HCT116 (cell line): ENCODE data around the gene TEP1. TPM values are rescaled to one million over a fixed set of nuclear protein-coding genes. Genes with fewer than 3 reads are reported as not detected.

Experiments used
- ATAC-seq: fragments of 200-7000 bp; cut with Tn5 transposase; 2 replicates; pipeline ENCODE4 v1.9.1; 2020; ENCODE audit warnings: mild to moderate bottlenecking, moderate library complexity
- BruUV-seq: library from RNA; stranded (reverse); fragments of 400-500 nt; replicated peaks from 2 replicates; lab custom pipeline; 2021; lab: Mats Ljungman, UMichigan
- CTCF ChIA-PET: fragments of 300-600 bp; sonication (Branson Sonifier 250); formaldehyde crosslinking; loops from one replicate; lab custom pipeline; 2021; ENCODE audit warnings: antibody characterized with exemption; lab: Charles Lee
- POLR2A ChIA-PET: fragments of 300-600, 350-600 bp; sonication (Branson Sonifier 250); formaldehyde crosslinking; loops from one replicate; lab custom pipeline; 2021; ENCODE audit warnings: antibody characterized with exemption; lab: Charles Lee
- RAD21 ChIA-PET, 2 experiments: fragments of 300-600 bp; sonication (Branson Sonifier 250); formaldehyde crosslinking; loops; one replicate each; lab custom pipeline; 2023; ENCODE audit warnings: low total read pairs in 2 of 2; ENCODE audit not compliant: uncharacterized antibody in 2 of 2, unreplicated experiment in 2 of 2, low non-redundant PET in 1 of 2; lab: Charles Lee
- DNase-seq: peaks from one replicate; pipeline ENCODE4 v3.0.0-alpha.2; 2010; ENCODE audit warnings: low read depth, low spot score
- H2AFZ ChIP-seq: fragments of 200-600 bp; shearing (Covaris generic), sonication (generic); 2 replicates; pipeline ENCODE4 v1.6.1; 2017; ENCODE audit warnings: low read depth, mixed run types, mixed read lengths, antibody characterized with exemption, low read length; ENCODE audit not compliant: poor library complexity, severe bottlenecking
- H3K27ac ChIP-seq: 2 replicates; pipeline ENCODE4 v1.5.1; 2012; ENCODE audit warnings: low read depth, low read length
- H3K27me3 ChIP-seq: fragments of 200-600 bp; sonication (generic); 2 replicates; pipeline ENCODE4 v1.6.1; 2016; ENCODE audit warnings: mixed run types, low read length, mixed read lengths; ENCODE audit not compliant: insufficient read depth
- H3K36me3 ChIP-seq, 2 experiments: fragments of 200-500 bp in 1 of 2; fragments of 200-600 bp in 1 of 2; sonication (Bioruptor generic) in 1 of 2; sonication (generic) in 1 of 2; 2 replicates each; pipeline versions ENCODE4 v1.5.1 to v1.6.1; 2014 to 2016; ENCODE audit warnings: low read length in 2 of 2, inconsistent platforms in 1 of 2, mixed read lengths in 1 of 2, mixed run types in 1 of 2; ENCODE audit not compliant: insufficient read depth in 2 of 2, control insufficient read depth in 1 of 2
- H3K4me1 ChIP-seq, 2 experiments: fragments of 200-600 bp in 1 of 2; sonication (generic) in 1 of 2; 2 replicates each; pipeline versions ENCODE4 v1.5.1 to v1.6.1; 2012 to 2017; ENCODE audit warnings: low read length in 2 of 2, inconsistent platforms in 1 of 2, mild to moderate bottlenecking in 1 of 2, mixed read lengths in 1 of 2, mixed run types in 1 of 2, moderate library complexity in 1 of 2; ENCODE audit not compliant: insufficient read depth in 2 of 2, control insufficient read depth in 1 of 2
- H3K4me2 ChIP-seq: fragments of 200-600 bp; sonication (generic); 2 replicates; pipeline ENCODE4 v1.6.1; 2017; ENCODE audit warnings: mixed run types, low read length, mixed read lengths
- H3K4me3 ChIP-seq, 2 experiments: fragments of 200-600 bp in 1 of 2; sonication (generic) in 1 of 2; replicated peaks in 1 of 2; 2 replicates each; pipeline ENCODE4 v1.5.1; 2011 to 2016; ENCODE audit warnings: low read length in 2 of 2, control low read depth in 1 of 2, low read depth in 1 of 2, mild to moderate bottlenecking in 1 of 2, mixed read lengths in 1 of 2, mixed run types in 1 of 2
- H3K79me2 ChIP-seq: fragments of 200-600 bp; sonication (generic); 2 replicates; pipeline ENCODE4 v1.6.1; 2017; ENCODE audit warnings: mild to moderate bottlenecking, mixed run types, low read length, moderate library complexity, mixed read lengths; ENCODE audit not compliant: insufficient read depth
- H3K9ac ChIP-seq: fragments of 200-600 bp; sonication (generic); 2 replicates; pipeline ENCODE4 v1.6.1; 2016; ENCODE audit warnings: low read length, mixed read lengths
- H3K9me2 ChIP-seq: fragments of 200-600 bp; sonication (generic), shearing (Covaris generic); 2 replicates; pipeline ENCODE4 v1.6.1; 2017; ENCODE audit warnings: mixed run types, mild to moderate bottlenecking, moderate library complexity; ENCODE audit not compliant: insufficient read depth
- H3K9me3 ChIP-seq, 2 experiments: fragments of 200-500 bp in 1 of 2; fragments of 200-600 bp in 1 of 2; sonication (Bioruptor generic) in 1 of 2; sonication (generic) in 1 of 2; 2 replicates each; pipeline ENCODE4 v1.6.1; 2014 to 2017; ENCODE audit warnings: low read length in 2 of 2, mixed read lengths in 2 of 2, inconsistent platforms in 1 of 2, low read depth in 1 of 2, mild to moderate bottlenecking in 1 of 2, mixed run types in 1 of 2, moderate library complexity in 1 of 2; ENCODE audit not compliant: control insufficient read depth in 1 of 2, insufficient read depth in 1 of 2
- H4K20me1 ChIP-seq: fragments of 200-600 bp; sonication (generic), shearing (Covaris generic); 2 replicates; pipeline ENCODE4 v1.6.1; 2017; ENCODE audit warnings: mixed run types, mild to moderate bottlenecking, moderate library complexity; ENCODE audit not compliant: insufficient read depth
- CTCF ChIP-seq, 3 experiments: fragments of 200-600 bp in 1 of 3; sonication (generic) in 1 of 3; IDR thresholded peaks in 2 of 3; conservative IDR thresholded peaks in 1 of 3; 2 replicates each; pipeline ENCODE4 v1.5.1; 2012 to 2017; ENCODE audit warnings: low read depth in 2 of 3, low read length in 2 of 3, antibody characterized with exemption in 1 of 3, borderline replicate concordance in 1 of 3, control low read depth in 1 of 3, mild to moderate bottlenecking in 1 of 3, mixed read lengths in 1 of 3, mixed run types in 1 of 3, moderate library complexity in 1 of 3; ENCODE audit not compliant: insufficient read depth in 1 of 3
- intact Hi-C: fragments of 100-400 bp; cut with micrococcal nuclease; formaldehyde crosslinking; loops from 2 replicates; pipeline ENCODE4 v1.10.0; 2022
- total RNA-seq: library from RNA; stranded (reverse); gene quantifications from one replicate; pipeline ENCODE4 v1.2.1, GENCODE V29; 2021; ENCODE audit not compliant: unreplicated experiment

The TEP1 gene
- total RNA-seq, 1 experiment from 2014 or later = 22.4 TPM

GRCh38 chr14:20317720-20318119 is 95.6 kb downstream of the TEP1 start:
- Histone ChIP-seq H3K4me3 (no peak overlapping the region), H3K9ac (no peak overlapping the region), H2AFZ (no peak overlapping the region), H3K79me2 (peaks cover 94% of the 10 kb centered on the region), H4K20me1 (peaks cover 18% of the 10 kb centered on the region), H3K4me2 (no peak overlapping the region), H3K4me1 (no peaks in the 10 kb centered on the region), H3K27me3 (no peaks in the 10 kb centered on the region), H3K9me2 (no peaks in the 10 kb centered on the region), H3K27ac (no peak overlapping the region), H3K9me3 (no peaks in the 10 kb centered on the region), H3K36me3 (peaks cover 63 to 72% of the 10 kb centered on the region in 2 experiments)
- ChIA-PET CTCF (interaction anchor here (1.1 to 1.2 kb wide), 2 partner anchors 11 to 25 kb away, joined by 3 read pairs; no protein-coding TSS in a partner anchor), POLR2A (no interaction called here), RAD21 (no interaction called here)
- ATAC-seq (0 out of 2 replicates have a peak, but pooled peaks have one; percentile 30), DNase-seq (no peak)
- intact Hi-C loops = no loop called here
- no TSS peak for BruUV-seq
- no peak for TF ChIP-seq CTCF (IDR thresholded peaks at IDR 0.05 in 2 of 3, conservative IDR thresholded peaks at IDR 0.05 in 1 of 3; ENCODE audit: borderline replicate concordance in 1 of 3, insufficient read depth in 1 of 3, low read depth in 2 of 3, low read length in 2 of 3)

Other genes starting within 250 kb of the TEP1 start
- not detected for gene OR11G2, start 222.6 kb downstream of the TEP1 start, total RNA-seq
- gene OR11H6, start 189.8 kb downstream of the TEP1 start, total RNA-seq = not detected
- gene OR11H7, start 184.5 kb downstream of the TEP1 start, total RNA-seq = not detected
- not detected for gene OR11H4, start 174.2 kb downstream of the TEP1 start, total RNA-seq
- gene TTC5, start 107.5 kb downstream of the TEP1 start, total RNA-seq = 23.3 TPM
- 77.0 TPM for gene CCNB1IP1, start 80.2 kb downstream of the TEP1 start, total RNA-seq
- gene PARP2, start 69.9 kb downstream of the TEP1 start, total RNA-seq = 51.8 TPM
- gene KLHL33, start 22.7 kb upstream of the TEP1 start, total RNA-seq = 0.05 TPM
- 21.8 TPM for gene OSGEP, start 41.3 kb upstream of the TEP1 start, total RNA-seq
- gene APEX1, start 41.7 kb upstream of the TEP1 start, total RNA-seq = 235 TPM
- gene PIP4P1, start 47.9 kb upstream of the TEP1 start, total RNA-seq = 35.4 TPM
- 63.0 TPM for gene PNP, start 55.9 kb upstream of the TEP1 start, total RNA-seq
- gene RNASE10, start 92.0 kb upstream of the TEP1 start, total RNA-seq = 0.39 TPM
- gene RNASE9, start 147.5 kb upstream of the TEP1 start, total RNA-seq = not detected
- gene RNASE11, start 174.5 kb upstream of the TEP1 start, total RNA-seq = not detected
- gene RNASE12, start 177.9 kb upstream of the TEP1 start, total RNA-seq = not detected
- not detected for gene OR6S1, start 228.2 kb upstream of the TEP1 start, total RNA-seq